ENCODE results near the gene ZDHHC22. TPM values are rescaled to one million over a fixed set of nuclear protein-coding genes. Genes with fewer than 3 reads are reported as not detected.

The ZDHHC22 gene
- total RNA-seq, 3 donors from 2014 or later (not counting 1 experiment from before 2014, with no cell fraction given): not detected

- H3K27ac Mint-ChIP-seq: no peak overlapping the region
- H3K27ac ChIP-seq (ENCODE audit: low read length): no peak overlapping the region
- no peak for ATAC-seq
- H3K27me3 Mint-ChIP-seq (ENCODE audit: low read depth in 2 of 2): no peaks in the 10 kb centered on the region
- H3K4me3 ChIP-seq (ENCODE audit: low read length): no peak overlapping the region
- no peak overlapping the region for H3K4me3 Mint-ChIP-seq
- no peaks in the 10 kb centered on the region for H3K36me3 Mint-ChIP-seq
- intact Hi-C loops (cut with micrococcal nuclease): no loop called here
- no peak for TF ChIP-seq CTCF (IDR thresholded peaks at IDR 0.05)
- no peaks in the 10 kb centered on the region for H3K9me3 Mint-ChIP-seq
- peaks cover 26% of the 10 kb centered on the region for H3K36me3 ChIP-seq (ENCODE audit: control insufficient read depth, insufficient read depth, low read length)
- peaks cover 10% of the 10 kb centered on the region in 2 donors for H3K4me1 Mint-ChIP-seq
- DNase-seq: no peak
- no peaks in the 10 kb centered on the region for H3K27me3 ChIP-seq (ENCODE audit: control insufficient read depth, insufficient read depth, low read length)
- 88% methylated on average over 2 of the region's 2 CpGs for WGBS (ENCODE audit: insufficient coverage)
- peaks cover 20% of the 10 kb centered on the region for H3K4me1 ChIP-seq (ENCODE audit: control insufficient read depth, insufficient read depth, low read length)
- H3K9me3 ChIP-seq (ENCODE audit: control insufficient read depth, insufficient read depth, low read length): no peaks in the 10 kb centered on the region
These were observed 25.3 kb downstream of the ZDHHC22 start for GRCh38 chr14:77116172-77116817.

- TF ChIP-seq CTCF (IDR thresholded peaks at IDR 0.05): no peak
- Mint-ChIP-seq H3K36me3 (no peaks in the 10 kb centered on the region), H3K4me3 (no peak overlapping the region), H3K4me1 (no peaks in the 10 kb centered on the region), H3K9me3 (no peaks in the 10 kb centered on the region), H3K27me3 (ENCODE audit: low read depth in 2 of 2) (no peaks in the 10 kb centered on the region), H3K27ac (no peak overlapping the region)
- H3K27me3 ChIP-seq (ENCODE audit: control insufficient read depth, insufficient read depth, low read length): no peaks in the 10 kb centered on the region
- peaks cover 4% of the 10 kb centered on the region for H3K4me1 ChIP-seq (ENCODE audit: control insufficient read depth, insufficient read depth, low read length)
- no peak overlapping the region for H3K4me3 ChIP-seq (ENCODE audit: low read length)
- no peak for ATAC-seq
- DNase-seq: no peak
- WGBS (ENCODE audit: insufficient coverage): 97% methylated on average over 4 of the region's 4 CpGs
- no peak overlapping the region for H3K27ac ChIP-seq (ENCODE audit: low read length)
- H3K36me3 ChIP-seq (ENCODE audit: control insufficient read depth, insufficient read depth, low read length): peaks cover 28% of the 10 kb centered on the region
- H3K9me3 ChIP-seq (ENCODE audit: control insufficient read depth, insufficient read depth, low read length): no peaks in the 10 kb centered on the region
- intact Hi-C loops (cut with micrococcal nuclease): no loop called here
These were observed 27.0 kb downstream of the ZDHHC22 start for GRCh38 chr14:77114609-77115008.

- DNase-seq: no peak
- H3K27ac Mint-ChIP-seq: no peak overlapping the region
- no peaks in the 10 kb centered on the region for H3K9me3 ChIP-seq (ENCODE audit: control insufficient read depth, insufficient read depth, low read length)
- intact Hi-C loops (cut with micrococcal nuclease): no loop called here
- no peaks in the 10 kb centered on the region for H3K36me3 Mint-ChIP-seq
- H3K27me3 Mint-ChIP-seq (ENCODE audit: low read depth in 2 of 2): no peaks in the 10 kb centered on the region
- no peaks in the 10 kb centered on the region for H3K4me1 ChIP-seq (ENCODE audit: control insufficient read depth, insufficient read depth, low read length)
- no peak for TF ChIP-seq CTCF (IDR thresholded peaks at IDR 0.05)
- H3K36me3 ChIP-seq (ENCODE audit: control insufficient read depth, insufficient read depth, low read length): peaks cover 33% of the 10 kb centered on the region
- H3K4me1 Mint-ChIP-seq: no peaks in the 10 kb centered on the region
- no peaks in the 10 kb centered on the region for H3K27me3 ChIP-seq (ENCODE audit: control insufficient read depth, insufficient read depth, low read length)
- no peak for ATAC-seq
- whole genome bisulfite sequencing (ENCODE audit: insufficient coverage): 95% methylated on average over 11 of the region's 11 CpGs
- H3K9me3 Mint-ChIP-seq: no peaks in the 10 kb centered on the region
- H3K27ac ChIP-seq (ENCODE audit: low read length): no peak overlapping the region
- no peak overlapping the region for H3K4me3 Mint-ChIP-seq
- H3K4me3 ChIP-seq (ENCODE audit: low read length): no peak overlapping the region
These were observed 27.9 kb downstream of the ZDHHC22 start for GRCh38 chr14:77113644-77114043.

GRCh38 chr14:77111021-77111420, 30.6 kb downstream of the ZDHHC22 start:
- Mint-ChIP-seq H3K27ac (no peak overlapping the region), H3K4me1 (no peaks in the 10 kb centered on the region), H3K36me3 (no peaks in the 10 kb centered on the region), H3K27me3 (ENCODE audit: low read depth in 2 of 2) (no peaks in the 10 kb centered on the region), H3K9me3 (no peaks in the 10 kb centered on the region), H3K4me3 (no peak overlapping the region)
- Histone ChIP-seq H3K27ac (ENCODE audit: low read length) (no peak overlapping the region), H3K9me3 (ENCODE audit: control insufficient read depth, insufficient read depth, low read length) (no peaks in the 10 kb centered on the region), H3K4me3 (ENCODE audit: low read length) (no peak overlapping the region), H3K27me3 (ENCODE audit: control insufficient read depth, insufficient read depth, low read length) (no peaks in the 10 kb centered on the region), H3K4me1 (ENCODE audit: control insufficient read depth, insufficient read depth, low read length) (no peaks in the 10 kb centered on the region), H3K36me3 (ENCODE audit: control insufficient read depth, insufficient read depth, low read length) (peaks cover 45% of the 10 kb centered on the region)
- DNase-seq (no peak), ATAC-seq (no peak)
- 92% methylated on average over 4 of the region's 5 CpGs for WGBS (ENCODE audit: insufficient coverage)
- no peak for TF ChIP-seq CTCF (IDR thresholded peaks at IDR 0.05)
- intact Hi-C loops (cut with micrococcal nuclease): no loop called here

Measured in natural killer cell (primary cell).